Measurements from ENCODE around the gene BIRC5.
A peak's percentile ranks its signal among the peaks of the same experiment; 100 is the strongest.

BIRC5 gene

DNA sequence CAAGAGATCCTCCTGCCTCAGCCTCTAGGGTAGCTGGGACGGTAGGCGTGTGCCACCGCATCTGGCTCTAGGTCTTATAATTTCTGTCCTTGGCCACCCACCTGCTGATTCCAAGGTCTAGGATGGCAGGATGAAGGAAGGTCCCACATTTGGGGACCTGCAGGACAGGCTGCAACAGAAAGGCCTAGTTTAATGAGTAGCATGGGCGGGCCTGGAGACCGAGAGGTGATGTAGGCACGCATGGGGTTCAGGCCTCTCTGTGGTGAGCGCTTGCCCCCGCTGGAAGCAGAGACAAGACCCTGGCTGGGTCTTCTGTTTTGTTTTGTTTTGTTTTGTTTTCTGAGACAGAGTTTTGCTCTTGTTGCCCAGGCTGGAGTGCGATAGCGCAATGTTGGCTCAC lies 51.1 kb downstream of the BIRC5 start:
- peaks cover 56% of the 10 kb centered on the region for H3K4me1 ChIP-seq (ENCODE audit: control insufficient read depth, insufficient read depth, low read length)

DNA sequence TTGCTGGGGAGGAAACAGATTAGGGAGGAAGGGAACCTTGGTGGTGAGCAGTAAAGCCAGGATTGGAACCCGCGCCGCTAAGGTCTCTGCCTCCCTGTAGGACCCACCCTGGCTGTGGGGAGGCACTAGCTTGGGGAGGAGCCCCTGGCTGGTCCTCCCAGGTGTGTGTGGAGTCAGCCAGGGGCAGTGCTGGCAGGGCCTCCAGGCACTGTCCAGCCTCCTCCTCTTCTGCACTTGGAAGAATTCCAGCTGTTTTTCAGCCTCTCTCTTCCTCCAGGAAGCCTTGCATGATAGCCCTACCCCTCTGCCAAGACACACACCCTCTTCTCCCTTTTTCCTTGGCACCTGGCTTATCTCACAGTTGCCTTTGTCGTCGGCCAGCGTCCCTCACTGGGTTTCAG lies 52.2 kb downstream of the BIRC5 start:
- no peaks in the 10 kb centered on the region for H3K36me3 ChIP-seq (ENCODE audit: control insufficient read depth, insufficient read depth, low read length)
- H3K27ac ChIP-seq (ENCODE audit: low read depth, low read length): no peak overlapping the region
- H3K9me3 ChIP-seq (ENCODE audit: control insufficient read depth, insufficient read depth, low read depth, low read length): no peaks in the 10 kb centered on the region
- no peaks in the 10 kb centered on the region for H3K27me3 ChIP-seq (ENCODE audit: control insufficient read depth, insufficient read depth, low read length)
- H3K4me3 ChIP-seq (ENCODE audit: low read depth, low read length): no peak overlapping the region
- no peak overlapping the region for H3K9ac ChIP-seq (ENCODE audit: low read length)
- H3K4me1 ChIP-seq (ENCODE audit: control insufficient read depth, insufficient read depth, low read length): peaks cover 65% of the 10 kb centered on the region

More for the DNA sequence above, 51.1 kb downstream of the BIRC5 start:
- Histone ChIP-seq H3K27ac (ENCODE audit: low read depth, low read length) (no peak overlapping the region), H3K4me3 (ENCODE audit: low read depth, low read length) (no peak overlapping the region), H3K27me3 (ENCODE audit: control insufficient read depth, insufficient read depth, low read length) (no peaks in the 10 kb centered on the region), H3K9me3 (ENCODE audit: control insufficient read depth, insufficient read depth, low read depth, low read length) (no peaks in the 10 kb centered on the region), H3K9ac (ENCODE audit: low read length) (no peak overlapping the region), H3K36me3 (ENCODE audit: control insufficient read depth, insufficient read depth, low read length) (no peaks in the 10 kb centered on the region)

DNA sequence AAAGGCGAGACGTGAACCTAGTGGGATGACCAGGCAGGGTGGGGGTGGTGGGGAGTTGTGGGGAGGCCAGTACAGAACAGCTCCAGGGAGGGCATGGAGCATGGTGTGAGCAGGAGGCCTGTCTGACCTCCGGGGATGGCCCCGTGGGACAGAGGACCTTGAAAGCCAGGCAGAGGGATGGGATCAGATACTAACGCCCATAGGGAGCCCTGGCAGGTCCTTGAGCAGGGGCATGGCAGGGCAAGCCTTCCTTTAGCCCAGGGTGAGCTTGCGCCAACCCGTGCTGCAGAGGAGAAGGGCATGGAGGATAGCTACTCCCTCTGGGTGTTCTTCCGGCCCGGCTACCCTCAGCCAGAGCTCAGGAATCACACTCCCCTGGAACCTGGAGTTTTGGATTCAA lies 52.7 kb downstream of the BIRC5 start:
- Histone ChIP-seq H3K27ac (ENCODE audit: low read depth, low read length) (no peak overlapping the region), H3K9ac (ENCODE audit: low read length) (no peak overlapping the region), H3K36me3 (ENCODE audit: control insufficient read depth, insufficient read depth, low read length) (no peaks in the 10 kb centered on the region), H3K27me3 (ENCODE audit: control insufficient read depth, insufficient read depth, low read length) (no peaks in the 10 kb centered on the region), H3K4me1 (ENCODE audit: control insufficient read depth, insufficient read depth, low read length) (peaks cover 70% of the 10 kb centered on the region), H3K4me3 (ENCODE audit: low read depth, low read length) (no peak overlapping the region), H3K9me3 (ENCODE audit: control insufficient read depth, insufficient read depth, low read depth, low read length) (no peaks in the 10 kb centered on the region)

DNA sequence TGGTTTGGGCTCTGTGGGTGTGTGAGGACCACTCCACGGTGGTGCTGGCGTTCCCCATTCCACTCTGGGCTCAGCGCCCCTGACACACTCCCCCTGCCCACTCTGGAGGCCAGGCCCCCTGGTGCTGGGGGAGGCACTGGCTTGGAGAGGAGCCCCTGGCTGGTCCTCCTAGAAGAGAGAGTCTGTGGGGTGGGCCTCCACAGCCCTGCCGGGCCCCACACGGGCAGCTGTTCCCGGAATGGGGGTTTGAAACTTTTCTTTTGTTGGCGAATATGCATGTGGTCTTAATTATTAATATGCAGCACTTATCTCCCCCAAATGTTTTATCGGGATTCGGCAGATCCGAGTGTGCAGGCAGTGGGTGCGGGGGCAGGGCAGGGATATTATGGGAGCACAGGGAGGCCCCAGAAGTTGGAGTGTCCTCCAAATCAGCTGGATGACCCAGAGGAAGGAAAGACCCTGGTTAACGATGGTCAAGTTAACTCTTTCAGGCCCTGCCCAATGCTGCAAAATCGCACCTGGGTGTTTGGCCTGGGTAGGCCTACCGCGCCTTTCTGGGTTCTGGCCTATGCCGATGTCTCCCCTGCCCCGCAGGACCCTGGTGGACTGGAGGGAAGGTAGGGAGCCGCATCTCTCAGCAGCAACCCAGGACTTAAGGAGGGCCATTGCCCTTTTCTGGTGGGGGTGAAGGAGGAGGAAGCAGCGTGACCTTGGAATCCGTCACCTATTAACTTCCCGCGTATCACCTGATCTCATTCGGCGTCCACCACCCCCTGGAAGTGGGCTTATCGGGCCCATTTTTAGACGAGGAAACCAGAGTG lies 53.4 kb downstream of the BIRC5 start:
- Histone ChIP-seq H3K36me3 (ENCODE audit: control insufficient read depth, insufficient read depth, low read length) (no peaks in the 10 kb centered on the region), H3K27me3 (ENCODE audit: control insufficient read depth, insufficient read depth, low read length) (no peaks in the 10 kb centered on the region), H3K4me1 (ENCODE audit: control insufficient read depth, insufficient read depth, low read length) (peaks cover 77% of the 10 kb centered on the region), H3K9me3 (ENCODE audit: control insufficient read depth, insufficient read depth, low read depth, low read length) (no peaks in the 10 kb centered on the region), H3K27ac (ENCODE audit: low read depth, low read length) (no peak overlapping the region), H3K9ac (ENCODE audit: low read length) (no peak overlapping the region), H3K4me3 (ENCODE audit: low read depth, low read length) (no peak overlapping the region)

DNA sequence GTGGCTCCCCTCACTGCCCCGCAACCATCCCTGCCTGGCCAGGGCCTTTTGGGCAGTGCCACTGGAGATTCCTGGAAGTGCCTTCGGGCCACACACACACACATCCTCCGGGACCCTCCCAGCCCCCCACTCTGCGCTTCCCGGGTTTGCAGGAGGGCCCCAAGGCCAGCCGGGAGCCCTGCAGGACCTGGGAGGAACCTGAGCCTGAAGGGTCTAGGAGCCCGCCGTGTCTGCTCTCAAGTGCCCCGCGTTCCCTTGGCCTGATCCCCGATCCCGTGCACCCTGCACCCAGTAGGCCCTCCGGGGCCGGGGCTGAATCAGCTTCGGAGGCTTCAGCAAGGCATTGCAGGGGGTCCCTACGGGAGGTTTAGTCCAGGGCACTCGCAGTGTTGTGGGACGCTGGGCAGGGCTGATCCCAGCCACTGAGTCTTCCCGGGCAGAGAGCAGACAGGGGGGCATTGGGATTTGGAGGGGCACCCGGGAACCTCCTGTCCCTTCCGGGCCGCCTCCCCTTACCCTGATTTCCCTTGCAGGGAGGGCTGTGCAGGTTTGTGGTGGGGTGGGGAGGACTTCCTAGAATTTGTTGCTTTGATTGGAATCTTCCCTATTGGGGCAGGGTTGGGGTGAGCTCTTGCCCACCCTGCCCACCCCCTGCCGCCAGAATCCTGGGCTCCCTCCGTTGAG lies 54.3 kb downstream of the BIRC5 start:
- Histone ChIP-seq H3K27ac (ENCODE audit: low read depth, low read length) (peak overlapping the region; percentile 0; the same call in 1 of the 2 replicates), H3K9me3 (ENCODE audit: control insufficient read depth, insufficient read depth, low read depth, low read length) (no peaks in the 10 kb centered on the region), H3K36me3 (ENCODE audit: control insufficient read depth, insufficient read depth, low read length) (no peaks in the 10 kb centered on the region), H3K9ac (ENCODE audit: low read length) (peak overlapping the region; percentile 87), H3K4me1 (ENCODE audit: control insufficient read depth, insufficient read depth, low read length) (peaks cover 82% of the 10 kb centered on the region), H3K4me3 (ENCODE audit: low read depth, low read length) (peak overlapping the region; percentile 43; the same call in 1 of the 2 replicates), H3K27me3 (ENCODE audit: control insufficient read depth, insufficient read depth, low read length) (no peaks in the 10 kb centered on the region)

DNA sequence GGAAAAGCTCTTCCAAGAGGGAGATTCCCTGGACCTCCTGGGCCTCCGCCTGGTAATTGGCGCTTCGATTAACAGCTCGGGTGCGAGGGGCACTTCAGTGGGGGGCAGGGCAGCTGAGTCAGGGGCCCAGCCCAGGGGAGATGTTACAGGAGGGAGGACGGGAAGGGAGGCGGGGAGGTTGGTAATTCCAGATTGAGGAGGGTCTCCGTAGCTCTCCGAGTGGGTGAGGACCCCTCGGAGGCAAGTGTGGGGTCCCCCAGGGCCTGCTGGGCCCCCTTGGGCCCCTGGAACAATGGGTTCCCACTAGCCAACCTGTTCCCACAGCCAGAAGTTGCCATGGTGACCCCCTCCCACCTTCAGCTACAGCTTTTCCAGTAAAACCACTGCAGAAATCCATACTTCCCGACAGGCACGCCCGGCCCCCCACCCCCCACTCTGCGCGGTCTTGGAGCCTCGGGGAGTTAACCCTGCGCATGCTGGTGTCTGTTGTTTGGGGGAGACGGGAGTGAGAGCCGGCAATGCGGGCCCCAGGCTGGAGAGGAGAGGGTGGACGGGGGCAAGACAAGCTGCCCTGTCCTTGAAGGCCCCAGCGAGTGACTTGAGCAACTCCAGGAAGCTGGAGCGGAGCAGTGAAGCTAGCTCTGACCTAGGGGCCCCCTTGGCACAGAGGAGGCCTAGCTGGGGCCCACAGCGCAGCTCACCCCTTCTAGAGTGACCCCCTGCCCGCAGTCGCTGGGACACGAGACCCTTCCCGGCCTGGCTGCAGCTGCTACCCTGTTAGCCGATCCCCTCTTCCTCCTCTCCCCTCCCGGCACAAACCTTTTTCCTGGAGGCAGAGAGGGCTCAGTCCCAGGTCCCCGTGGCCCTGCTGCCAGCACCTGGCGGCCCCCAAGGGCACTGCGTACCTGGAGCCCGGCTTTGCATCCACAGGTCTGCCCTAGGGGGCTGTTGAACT lies 55.2 kb downstream of the BIRC5 start:
- Histone ChIP-seq H3K27ac (ENCODE audit: low read depth, low read length) (peak overlapping the region; percentile 67; the same call in 1 of the 2 replicates), H3K9ac (ENCODE audit: low read length) (peak overlapping the region; percentile 87), H3K4me1 (ENCODE audit: control insufficient read depth, insufficient read depth, low read length) (peaks cover 77% of the 10 kb centered on the region)

DNA sequence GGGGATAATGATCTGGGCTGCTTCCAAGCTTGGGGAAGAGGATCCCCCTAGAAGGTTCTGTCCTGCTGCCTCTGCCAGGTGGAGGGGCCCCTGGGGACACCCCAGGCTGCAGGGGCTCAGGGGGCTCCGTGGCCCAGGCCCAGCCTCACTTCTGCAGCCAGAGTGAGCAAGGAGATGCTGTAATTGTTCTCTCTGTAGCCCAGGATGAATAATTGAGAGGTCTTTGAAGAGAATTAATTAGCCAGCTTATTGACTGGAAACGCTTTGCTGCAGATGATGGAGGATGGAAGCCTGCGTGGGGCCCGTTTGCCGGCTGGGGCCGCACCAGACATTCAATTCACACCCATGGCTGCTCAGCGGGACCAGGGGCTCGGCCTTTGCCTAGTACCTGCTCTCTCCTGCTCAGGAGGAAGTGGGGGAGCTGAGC lies 55.9 kb downstream of the BIRC5 start:
- H3K27ac ChIP-seq (ENCODE audit: low read depth, low read length): peak overlapping the region; percentile 38; the same call in 1 of the 2 replicates

More for the DNA sequence above, 55.2 kb downstream of the BIRC5 start:
- no peaks in the 10 kb centered on the region for H3K36me3 ChIP-seq (ENCODE audit: control insufficient read depth, insufficient read depth, low read length)
- H3K4me3 ChIP-seq (ENCODE audit: low read depth, low read length): peak overlapping the region; percentile 43; the same call in 1 of the 2 replicates
- H3K9me3 ChIP-seq (ENCODE audit: control insufficient read depth, insufficient read depth, low read depth, low read length): peaks cover 5% of the 10 kb centered on the region
- no peaks in the 10 kb centered on the region for H3K27me3 ChIP-seq (ENCODE audit: control insufficient read depth, insufficient read depth, low read length)

DNA sequence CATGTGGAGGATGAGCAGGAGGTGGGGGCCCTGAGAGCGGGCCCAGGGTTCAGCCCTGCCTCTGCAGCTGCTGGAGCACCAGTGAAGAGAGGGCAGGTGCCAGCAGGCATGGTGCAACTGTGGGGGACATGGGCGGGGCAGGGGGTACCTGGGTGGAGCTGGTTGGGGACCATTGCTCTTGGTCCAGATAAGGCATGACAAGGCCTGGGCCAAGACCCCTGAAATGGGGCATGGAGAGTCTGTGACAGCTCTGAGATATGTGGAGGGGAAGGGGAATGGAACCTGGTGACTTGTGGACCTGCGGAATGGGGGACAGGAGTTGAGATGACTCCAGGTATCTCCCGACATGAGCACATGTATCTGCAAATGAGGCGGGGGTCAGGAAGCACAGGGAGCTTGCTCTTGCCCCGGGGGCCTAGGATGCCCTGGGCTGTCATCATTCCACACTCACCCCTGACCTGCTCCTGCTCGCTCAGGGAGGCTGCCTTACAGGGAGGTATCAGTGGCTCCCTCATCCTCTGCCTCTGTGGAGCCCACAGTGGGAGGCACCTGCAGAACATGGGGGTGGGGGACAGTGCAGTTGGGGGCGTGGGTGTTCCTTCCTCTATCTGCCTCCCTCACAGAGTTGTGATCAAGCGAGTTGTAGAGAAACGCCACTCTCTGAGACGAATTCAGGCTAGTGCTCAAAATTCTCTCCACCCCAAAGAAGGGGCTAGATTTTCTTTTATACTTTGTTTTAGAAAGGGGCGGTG lies 57.5 kb downstream of the BIRC5 start:
- Histone ChIP-seq H3K9ac (ENCODE audit: low read length) (peak overlapping the region; percentile 59), H3K4me3 (ENCODE audit: low read depth, low read length) (no peak overlapping the region), H3K27me3 (ENCODE audit: control insufficient read depth, insufficient read depth, low read length) (no peaks in the 10 kb centered on the region), H3K4me1 (ENCODE audit: control insufficient read depth, insufficient read depth, low read length) (peaks cover 62% of the 10 kb centered on the region), H3K27ac (ENCODE audit: low read depth, low read length) (peak overlapping the region; percentile 31; the same call in 1 of the 2 replicates), H3K9me3 (ENCODE audit: control insufficient read depth, insufficient read depth, low read depth, low read length) (peaks cover 5% of the 10 kb centered on the region), H3K36me3 (ENCODE audit: control insufficient read depth, insufficient read depth, low read length) (no peaks in the 10 kb centered on the region)

More for the DNA sequence above, 55.9 kb downstream of the BIRC5 start:
- peaks cover 5% of the 10 kb centered on the region for H3K9me3 ChIP-seq (ENCODE audit: control insufficient read depth, insufficient read depth, low read depth, low read length)
- H3K4me1 ChIP-seq (ENCODE audit: control insufficient read depth, insufficient read depth, low read length): peaks cover 72% of the 10 kb centered on the region
- H3K27me3 ChIP-seq (ENCODE audit: control insufficient read depth, insufficient read depth, low read length): no peaks in the 10 kb centered on the region
- H3K4me3 ChIP-seq (ENCODE audit: low read depth, low read length): peak overlapping the region; percentile 43; the same call in 1 of the 2 replicates
- H3K9ac ChIP-seq (ENCODE audit: low read length): peak overlapping the region; percentile 87
- no peaks in the 10 kb centered on the region for H3K36me3 ChIP-seq (ENCODE audit: control insufficient read depth, insufficient read depth, low read length)

DNA sequence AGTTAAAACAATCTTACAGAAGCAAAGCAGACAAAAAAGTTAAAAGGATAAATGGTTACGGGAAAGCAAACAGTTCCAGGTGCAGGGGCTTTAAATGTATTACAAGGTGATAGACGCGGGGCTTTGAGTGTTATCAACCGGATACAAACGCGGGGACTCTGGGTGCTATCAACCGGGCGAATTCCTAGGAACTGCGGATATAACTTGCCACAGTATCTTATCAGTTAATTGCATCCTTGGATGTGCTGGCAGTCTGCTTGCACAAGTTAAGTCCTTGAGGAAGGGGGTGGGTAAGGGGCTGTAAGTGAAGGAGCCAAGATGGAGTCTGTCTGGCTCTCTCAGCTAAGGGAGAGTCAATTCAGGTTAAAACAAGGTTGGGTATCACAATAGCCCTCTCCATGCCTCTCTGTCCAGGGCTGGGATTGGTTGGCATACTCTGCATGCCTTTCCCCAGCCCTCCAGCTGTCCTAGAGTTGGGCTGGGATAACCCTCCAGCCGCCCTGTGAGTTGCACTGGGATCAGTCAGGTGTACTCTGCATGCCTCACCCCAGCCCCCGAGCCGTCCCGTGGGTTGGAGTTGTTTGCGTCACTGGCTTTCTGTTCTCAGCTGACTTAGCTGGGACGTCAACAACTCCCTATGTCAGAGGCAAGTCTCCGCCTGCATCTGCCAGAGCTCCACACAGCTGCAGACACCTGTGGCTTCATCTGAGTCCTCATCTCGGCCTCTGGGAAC lies 58.3 kb downstream of the BIRC5 start:
- Histone ChIP-seq H3K27me3 (ENCODE audit: control insufficient read depth, insufficient read depth, low read length) (no peaks in the 10 kb centered on the region), H3K9me3 (ENCODE audit: control insufficient read depth, insufficient read depth, low read depth, low read length) (peaks cover 5% of the 10 kb centered on the region), H3K4me3 (ENCODE audit: low read depth, low read length) (no peak overlapping the region), H3K9ac (ENCODE audit: low read length) (no peak overlapping the region), H3K4me1 (ENCODE audit: control insufficient read depth, insufficient read depth, low read length) (peaks cover 55% of the 10 kb centered on the region), H3K27ac (ENCODE audit: low read depth, low read length) (no peak overlapping the region), H3K36me3 (ENCODE audit: control insufficient read depth, insufficient read depth, low read length) (no peaks in the 10 kb centered on the region)
